ENCODE data around the gene KRTAP5-6. TPM values are rescaled to one million over a fixed set of nuclear protein-coding genes. Genes with fewer than 3 reads are reported as not detected.

Gene KRTAP5-6
- total RNA-seq, 1 donor = not detected

DNA sequence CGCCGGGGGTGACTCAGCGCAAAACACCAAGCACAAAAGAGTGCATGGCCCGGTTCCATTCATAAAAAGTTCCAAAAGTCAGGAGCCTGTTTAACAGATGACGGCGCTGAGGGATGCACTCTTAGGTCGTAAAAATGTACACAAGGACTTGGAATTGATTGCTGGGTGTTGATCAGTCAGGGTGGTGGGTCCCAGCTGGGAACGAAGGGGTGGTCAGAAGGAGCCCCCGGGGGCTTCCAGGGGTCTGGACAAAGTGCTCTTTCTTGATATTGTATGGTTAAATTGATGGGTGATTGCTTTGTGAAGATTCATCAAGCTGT lies 32.7 kb downstream of the KRTAP5-6 start:
- H3K4me3 ChIP-seq (ENCODE audit: low read depth, low read length) = no peak overlapping the region
- TF ChIP-seq, protein P1, sequence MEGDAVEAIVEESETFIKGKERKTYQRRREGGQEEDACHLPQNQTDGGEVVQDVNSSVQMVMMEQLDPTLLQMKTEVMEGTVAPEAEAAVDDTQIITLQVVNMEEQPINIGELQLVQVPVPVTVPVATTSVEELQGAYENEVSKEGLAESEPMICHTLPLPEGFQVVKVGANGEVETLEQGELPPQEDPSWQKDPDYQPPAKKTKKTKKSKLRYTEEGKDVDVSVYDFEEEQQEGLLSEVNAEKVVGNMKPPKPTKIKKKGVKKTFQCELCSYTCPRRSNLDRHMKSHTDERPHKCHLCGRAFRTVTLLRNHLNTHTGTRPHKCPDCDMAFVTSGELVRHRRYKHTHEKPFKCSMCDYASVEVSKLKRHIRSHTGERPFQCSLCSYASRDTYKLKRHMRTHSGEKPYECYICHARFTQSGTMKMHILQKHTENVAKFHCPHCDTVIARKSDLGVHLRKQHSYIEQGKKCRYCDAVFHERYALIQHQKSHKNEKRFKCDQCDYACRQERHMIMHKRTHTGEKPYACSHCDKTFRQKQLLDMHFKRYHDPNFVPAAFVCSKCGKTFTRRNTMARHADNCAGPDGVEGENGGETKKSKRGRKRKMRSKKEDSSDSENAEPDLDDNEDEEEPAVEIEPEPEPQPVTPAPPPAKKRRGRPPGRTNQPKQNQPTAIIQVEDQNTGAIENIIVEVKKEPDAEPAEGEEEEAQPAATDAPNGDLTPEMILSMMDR (IDR thresholded peaks at IDR 0.05; ENCODE audit: insufficient read depth, low read length) = no peak
- no peak for DNase-seq (ENCODE audit: low read depth)

DNA sequence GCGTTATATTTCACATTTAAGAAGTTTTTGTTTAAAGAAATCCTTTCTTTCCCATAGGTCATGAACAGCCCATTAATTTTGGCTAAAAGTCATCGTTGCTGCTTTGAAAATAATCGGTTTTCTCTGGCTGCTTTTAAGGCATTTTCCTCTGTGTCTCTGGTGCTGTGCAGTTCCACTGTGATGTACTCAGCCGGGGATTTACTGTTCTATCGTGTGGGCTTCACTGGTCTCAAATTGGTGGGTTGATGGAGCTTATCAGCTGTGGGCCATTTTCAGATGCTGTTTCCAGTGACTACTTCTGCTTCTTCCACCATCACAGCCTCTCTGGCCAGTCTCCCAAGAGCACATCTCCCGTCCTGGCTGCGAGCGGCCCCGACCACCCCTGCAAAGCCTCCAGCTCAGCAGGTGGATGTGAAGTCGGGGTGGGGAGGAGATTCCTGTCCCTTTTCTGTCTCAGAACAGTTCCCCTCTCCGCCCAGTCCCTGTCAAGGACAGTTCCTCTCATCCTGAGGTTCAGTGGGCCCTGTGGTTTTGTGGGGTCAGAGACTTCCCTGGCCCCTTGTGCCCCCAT lies 33.1 kb downstream of the KRTAP5-6 start:
- TF ChIP-seq, protein P1 (IDR thresholded peaks at IDR 0.05; ENCODE audit: insufficient read depth, low read length) = no peak
- DNase-seq (ENCODE audit: low read depth) = no peak
- H3K4me3 ChIP-seq (ENCODE audit: low read depth, low read length) = no peak overlapping the region

DNA sequence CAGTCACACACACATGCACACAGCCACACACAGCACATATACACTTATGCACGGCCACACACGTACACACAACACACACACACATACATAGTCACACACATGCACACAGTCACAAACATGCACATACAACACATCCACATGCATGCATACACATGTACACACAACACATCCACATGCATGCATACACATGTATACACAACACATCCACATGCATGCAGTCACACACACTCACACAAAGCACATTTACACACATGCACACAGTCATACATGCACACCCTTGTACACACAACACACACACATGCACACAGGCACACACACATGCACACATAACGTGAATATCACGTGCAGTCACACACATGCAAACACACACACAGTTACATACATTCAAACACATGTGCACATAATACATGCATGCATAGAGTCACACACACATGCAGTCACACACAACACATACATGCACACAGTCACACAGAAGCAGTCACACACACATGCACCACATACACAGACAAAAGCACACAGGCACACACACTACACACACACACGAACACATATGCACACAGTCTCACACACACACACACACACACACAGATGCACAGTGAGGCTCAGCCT lies 34.6 kb downstream of the KRTAP5-6 start:
- TF ChIP-seq, protein P1 (IDR thresholded peaks at IDR 0.05; ENCODE audit: insufficient read depth, low read length) = no peak
- no peak for DNase-seq (ENCODE audit: low read depth)
- H3K4me3 ChIP-seq (ENCODE audit: low read depth, low read length) = no peak overlapping the region

DNA sequence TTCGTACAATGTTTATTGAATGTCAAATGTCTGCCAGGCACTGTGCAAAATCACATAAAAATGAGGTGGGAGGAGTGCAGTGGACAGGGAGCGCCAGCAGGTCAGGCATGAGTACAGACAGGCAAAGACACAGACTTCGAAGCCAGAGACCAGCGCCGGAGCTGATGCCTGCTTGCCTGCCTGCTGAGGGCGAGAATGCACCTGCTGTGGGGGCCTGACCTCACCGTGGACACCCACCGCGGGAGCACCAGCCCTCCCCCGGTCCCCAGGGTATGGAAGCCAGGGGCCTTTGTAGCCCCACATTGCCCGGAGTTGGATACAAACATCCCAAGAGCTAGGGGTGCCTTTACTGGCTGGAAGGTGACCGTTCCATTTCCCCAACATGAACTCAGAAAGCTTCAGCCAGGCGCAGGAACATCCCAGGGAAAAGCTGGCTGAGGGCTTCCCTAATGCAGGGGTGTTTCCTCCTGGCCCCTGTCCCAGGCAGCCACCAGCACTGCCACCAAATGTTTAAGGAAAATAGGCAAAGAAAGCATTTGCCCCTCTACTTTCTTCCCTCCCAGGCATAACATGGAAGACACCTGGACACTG lies 35.5 kb downstream of the KRTAP5-6 start:
- no peak for DNase-seq (ENCODE audit: low read depth)
- TF ChIP-seq, protein P1 (IDR thresholded peaks at IDR 0.05; ENCODE audit: insufficient read depth, low read length) = no peak
- H3K4me3 ChIP-seq (ENCODE audit: low read depth, low read length) = no peak overlapping the region

DNA sequence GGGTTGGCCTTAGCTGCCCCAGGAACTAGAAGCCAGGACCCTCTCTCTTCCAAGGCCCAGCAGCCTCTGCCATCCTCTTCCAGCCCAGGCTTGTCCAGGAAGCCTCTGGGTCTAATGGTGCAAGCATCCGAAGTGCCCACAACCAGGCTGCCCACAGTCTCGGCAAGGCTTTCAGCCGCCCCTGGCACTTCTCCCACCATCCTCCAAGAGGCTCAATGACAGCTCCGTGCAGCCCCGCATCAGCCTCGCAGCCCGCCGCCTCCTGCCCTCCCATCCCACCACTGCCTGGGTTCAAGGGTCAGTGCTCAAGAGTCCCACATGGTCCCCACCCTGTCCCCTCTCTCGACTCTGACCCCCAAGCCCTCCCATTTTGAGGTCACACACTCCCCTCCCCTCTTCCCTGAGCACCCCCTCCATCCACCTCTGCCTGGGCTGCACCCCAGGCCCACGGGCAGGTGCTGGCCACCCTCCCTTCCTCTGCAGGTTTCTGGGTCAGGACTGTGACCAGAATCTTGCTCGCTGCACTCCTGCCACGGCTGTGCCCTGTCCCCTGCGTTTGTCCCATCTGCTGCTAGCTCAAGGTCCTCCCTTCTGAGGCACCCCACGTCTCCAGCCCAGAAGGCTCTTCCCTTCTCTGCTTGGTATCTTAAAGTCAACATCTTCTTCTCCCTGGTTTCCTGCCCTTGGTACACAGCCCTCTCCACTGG lies 36.2 kb downstream of the KRTAP5-6 start:
- TF ChIP-seq, protein P1 (IDR thresholded peaks at IDR 0.05; ENCODE audit: insufficient read depth, low read length) = no peak
- no peak overlapping the region for H3K4me3 ChIP-seq (ENCODE audit: low read depth, low read length)
- DNase-seq (ENCODE audit: low read depth) = no peak

DNA sequence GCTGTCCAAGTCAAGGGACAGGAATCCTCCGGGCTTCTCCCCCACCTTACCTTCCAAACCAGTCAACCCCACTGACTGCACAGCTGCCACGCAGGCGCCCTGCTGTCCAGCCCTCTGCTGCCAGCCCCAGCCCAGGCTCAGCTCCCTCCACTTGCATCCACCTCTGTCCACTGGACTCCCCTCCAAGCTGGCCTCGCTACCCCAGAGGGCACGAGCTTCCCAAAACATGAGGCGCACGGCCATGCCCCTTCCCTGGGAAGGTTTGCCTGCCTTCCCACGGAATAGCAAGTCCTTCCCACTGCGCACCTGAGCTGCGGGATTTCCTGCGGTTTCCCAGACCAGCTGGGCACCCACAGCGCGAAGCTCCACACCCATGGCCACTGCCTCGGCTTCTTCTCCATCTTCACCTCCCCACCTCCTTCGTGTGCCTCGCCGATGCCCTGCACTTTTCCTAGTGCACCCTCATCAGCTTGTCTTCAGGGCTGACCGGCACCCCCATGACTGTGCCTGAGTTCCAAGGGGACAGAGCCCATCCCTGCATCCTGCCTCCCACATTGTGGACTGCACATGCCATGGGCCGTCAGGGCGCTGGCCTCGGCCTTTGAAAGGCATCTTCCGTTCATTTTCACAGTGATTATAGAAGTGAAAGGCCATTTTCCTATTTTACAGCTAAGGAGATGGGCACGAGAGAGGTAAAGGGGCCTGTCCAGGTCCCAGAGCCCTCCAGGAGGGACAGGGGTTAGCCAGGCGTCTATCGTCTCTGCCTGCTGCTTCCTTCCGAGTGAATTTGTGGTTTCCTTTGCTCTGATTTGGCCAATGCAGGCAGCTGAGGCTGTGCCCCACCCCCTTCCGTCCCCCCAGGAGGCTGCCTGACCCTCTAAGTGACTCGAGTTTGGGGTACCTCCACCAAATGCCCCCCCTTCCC lies 37.0 kb downstream of the KRTAP5-6 start:
- DNase-seq (ENCODE audit: low read depth) = no peak
- TF ChIP-seq, protein P1 (IDR thresholded peaks at IDR 0.05; ENCODE audit: insufficient read depth, low read length) = no peak
- H3K4me3 ChIP-seq (ENCODE audit: low read depth, low read length) = no peak overlapping the region

Measured in fibroblast of the aortic adventitia (primary cell).